ENCODE measurements around the gene OTOP3. TPM values are rescaled to one million over a fixed set of nuclear protein-coding genes. Genes with fewer than 3 reads are reported as not detected.
A peak's percentile ranks its signal among the peaks of the same experiment; 100 is the strongest.
"Not testable (repeated sequence)": the region's sequence is repeated elsewhere in the genome, so short reads cannot be mapped to it uniquely, and the experiment has no call there.

The OTOP3 gene
- total RNA-seq, 2 donors from 2014 or later, result 0.66 to 2.3 TPM

GRCh38 chr17:74968361-74968780 lies 32.7 kb downstream of the OTOP3 start:
- Histone ChIP-seq H3K9me3 (no peaks in the 10 kb centered on the region), H3K27me3 (no peaks in the 10 kb centered on the region), H3K4me3 (no peak overlapping the region), H3K27ac (peak overlapping the region; percentile 74 to 81 (median 75)), H3K4me1 (peaks cover 63% of the 10 kb centered on the region), H3K36me3 (replicated peaks in 1 of 2; ENCODE audit: insufficient read depth in 1 of 2, low read depth in 2 of 2) (no peaks in the 10 kb centered on the region)
- DNase-seq (peak; percentile 66 to 85 (median 83)), ATAC-seq (peak; percentile 49)
- intact Hi-C loops (cut with DNase I), result no loop called here
- 7 to 23% methylated on average over 3 to 5 of the region's 5 CpGs for WGBS, 2 donors
- TF ChIP-seq CTCF (IDR thresholded peaks at IDR 0.05) (no peak), POLR2A (IDR thresholded peaks at IDR 0.05) (no peak)

GRCh38 chr17:74969501-74969900 lies 33.8 kb downstream of the OTOP3 start:
- H3K9me3 ChIP-seq; intact Hi-C loops (cut with DNase I); H3K36me3 ChIP-seq (replicated peaks in 1 of 2; ENCODE audit: insufficient read depth in 1 of 2, low read depth in 2 of 2); H3K27me3 ChIP-seq; ATAC-seq; DNase-seq; H3K4me3 ChIP-seq: not testable (repeated sequence)
- Histone ChIP-seq H3K4me1 (peaks cover 70% of the 10 kb centered on the region), H3K27ac (peak overlapping the region in 2 of 4 donors; percentile 74 to 76)
- 78 to 86% methylated on average over 5 of the region's 5 CpGs for WGBS, 2 donors

GRCh38 chr17:74970395-74970794 lies 34.7 kb downstream of the OTOP3 start:
- no peak overlapping the region for H3K4me3 ChIP-seq
- ATAC-seq (no peak), DNase-seq (no peak)
- peak overlapping the region in 3 of 4 donors; percentile 94 to 97 (median 95) for H3K27ac ChIP-seq
- intact Hi-C loops (cut with DNase I), result no loop called here
- no peaks in the 10 kb centered on the region for H3K36me3 ChIP-seq (replicated peaks in 1 of 2; ENCODE audit: insufficient read depth in 1 of 2, low read depth in 2 of 2)
- H3K9me3 ChIP-seq, result no peaks in the 10 kb centered on the region
- peaks cover 71% of the 10 kb centered on the region for H3K4me1 ChIP-seq
- H3K27me3 ChIP-seq, result no peaks in the 10 kb centered on the region
- no peak for TF ChIP-seq CTCF (IDR thresholded peaks at IDR 0.05)
- TF ChIP-seq POLR2A (IDR thresholded peaks at IDR 0.05), result no peak
- WGBS, 2 donors, result 21 to 64% methylated on average over 3 of the region's 3 CpGs

- peak overlapping the region; percentile 94 to 97 (median 95) for H3K27ac ChIP-seq
- H3K36me3 ChIP-seq (replicated peaks in 1 of 2; ENCODE audit: insufficient read depth in 1 of 2, low read depth in 2 of 2), result no peaks in the 10 kb centered on the region
- TF ChIP-seq POLR2A (IDR thresholded peaks at IDR 0.05) (no peak), CTCF (IDR thresholded peaks at IDR 0.05) (no peak)
- DNase-seq (no peak), ATAC-seq (no peak)
- 15 to 22% methylated on average over 8 of the region's 8 CpGs for WGBS, 2 donors
- H3K4me1 ChIP-seq, result peaks cover 69% of the 10 kb centered on the region
- intact Hi-C loops (cut with DNase I), result no loop called here
- H3K9me3 ChIP-seq, result no peaks in the 10 kb centered on the region
- peak overlapping the region; percentile 73 to 99 for H3K4me3 ChIP-seq
- no peaks in the 10 kb centered on the region for H3K27me3 ChIP-seq
These were observed 35.6 kb downstream of the OTOP3 start for GRCh38 chr17:74971069-74971841.

- no peak for DNase-seq
- TF ChIP-seq CTCF (IDR thresholded peaks at IDR 0.05), result no peak
- no peak for TF ChIP-seq POLR2A (IDR thresholded peaks at IDR 0.05)
- Histone ChIP-seq H3K4me3 (peak overlapping the region; percentile 73 to 99), H3K27ac (peak overlapping the region; percentile 94 to 97 (median 95)), H3K9me3 (no peaks in the 10 kb centered on the region), H3K4me1 (peaks cover 69% of the 10 kb centered on the region), H3K36me3 (replicated peaks in 1 of 2; ENCODE audit: insufficient read depth in 1 of 2, low read depth in 2 of 2) (no peaks in the 10 kb centered on the region), H3K27me3 (no peaks in the 10 kb centered on the region)
- intact Hi-C loops (cut with DNase I), result no loop called here
- no peak for ATAC-seq
- WGBS, 2 donors, result 2% methylated on average over 9 of the region's 9 CpGs; no CpG with 5 or more reads in 1 of the 2 donors
These were observed 36.1 kb downstream of the OTOP3 start for GRCh38 chr17:74971842-74972106.

Data from body of pancreas (tissue), 4 donors.